Osteocyte (in vitro differentiated cells): Measurements from ENCODE around the gene SH3RF3. TPM values are rescaled to one million over a fixed set of nuclear protein-coding genes. Genes with fewer than 3 reads are reported as not detected.

ENCODE experiments used
- DNase-seq: peaks from one replicate; pipeline ENCODE4 v3.0.0; 2021; ENCODE audit warnings: mixed read lengths; ENCODE audit not compliant: unreplicated experiment; ENCODE audit errors: extremely low spot score
- H3K27ac Mint-ChIP-seq: one replicate; pipeline ENCODE4 v1.8.0; 2021; ENCODE audit warnings: mild to moderate bottlenecking, mixed read lengths; ENCODE audit not compliant: unreplicated experiment
- H3K27me3 Mint-ChIP-seq: one replicate; pipeline ENCODE4 v1.8.0; 2021; ENCODE audit warnings: mixed read lengths; ENCODE audit not compliant: unreplicated experiment
- H3K36me3 Mint-ChIP-seq: one replicate; pipeline ENCODE4 v1.8.0; 2021; ENCODE audit warnings: mixed read lengths; ENCODE audit not compliant: unreplicated experiment
- H3K4me1 Mint-ChIP-seq: one replicate; pipeline ENCODE4 v1.8.0; 2021; ENCODE audit warnings: mixed read lengths; ENCODE audit not compliant: unreplicated experiment
- H3K4me3 Mint-ChIP-seq: one replicate; pipeline ENCODE4 v1.8.0; 2021; ENCODE audit warnings: mild to moderate bottlenecking, moderate library complexity, mixed read lengths; ENCODE audit not compliant: unreplicated experiment
- H3K9me3 Mint-ChIP-seq: one replicate; pipeline ENCODE4 v1.8.0; 2021; ENCODE audit warnings: mixed read lengths; ENCODE audit not compliant: unreplicated experiment
- CTCF ChIP-seq: fragments of 200-600 bp; sonication (generic); IDR thresholded peaks from 2 replicates; pipeline ENCODE4 v1.5.0; 2021; ENCODE audit warnings: antibody characterized with exemption, mild to moderate bottlenecking, moderate library complexity
- total RNA-seq: library from RNA; stranded (reverse); gene quantifications from 2 replicates; pipeline ENCODE4 v1.2.1, GENCODE V29; 2021

The SH3RF3 gene
- total RNA-seq, 1 donor from 2014 or later = 79.4 TPM

GRCh38 chr2:109258905-109259540, 130.0 kb downstream of the SH3RF3 start:
- Mint-ChIP-seq H3K36me3 (peaks cover 2% of the 10 kb centered on the region), H3K4me1 (peaks cover 93% of the 10 kb centered on the region), H3K4me3 (no peak overlapping the region)

GRCh38 chr2:109259671-109260070, 130.7 kb downstream of the SH3RF3 start:
- TF ChIP-seq CTCF = no peak
- Mint-ChIP-seq H3K4me1 (peaks cover 95% of the 10 kb centered on the region), H3K27me3 (no peaks in the 10 kb centered on the region), H3K4me3 (no peak overlapping the region), H3K27ac (peak overlapping the region; percentile 32), H3K36me3 (peaks cover 2% of the 10 kb centered on the region), H3K9me3 (no peaks in the 10 kb centered on the region)
- DNase-seq = no peak

More at GRCh38 chr2:109258905-109259540, 130.0 kb downstream of the SH3RF3 start:
- Mint-ChIP-seq H3K27me3 (no peaks in the 10 kb centered on the region), H3K9me3 (no peaks in the 10 kb centered on the region), H3K27ac (peak overlapping the region; percentile 32)
- DNase-seq = no peak
- no peak for TF ChIP-seq CTCF

- Mint-ChIP-seq H3K4me1 (peaks cover 95% of the 10 kb centered on the region), H3K27ac (peak overlapping the region; percentile 15), H3K27me3 (no peaks in the 10 kb centered on the region), H3K36me3 (peaks cover 2% of the 10 kb centered on the region), H3K4me3 (no peak overlapping the region), H3K9me3 (no peaks in the 10 kb centered on the region)
- no peak for TF ChIP-seq CTCF
- DNase-seq = no peak
These were observed 131.3 kb downstream of the SH3RF3 start for GRCh38 chr2:109260116-109260855.

GRCh38 chr2:109260886-109261700, 132.1 kb downstream of the SH3RF3 start:
- Mint-ChIP-seq H3K4me1 (peaks cover 97% of the 10 kb centered on the region), H3K36me3 (peaks cover 2% of the 10 kb centered on the region), H3K27me3 (no peaks in the 10 kb centered on the region), H3K9me3 (no peaks in the 10 kb centered on the region), H3K4me3 (no peak overlapping the region), H3K27ac (peak overlapping the region; percentile 55)
- peak; percentile 33 for TF ChIP-seq CTCF
- no peak for DNase-seq
